AG10803 (cell line): Measurements from ENCODE around the gene TMEM107.

Experiments used
- DNase-seq: peaks from one replicate; pipeline ENCODE4 v3.0.0; 2010; ENCODE audit warnings: low read depth
- H3K4me3 ChIP-seq: 2 replicates; pipeline ENCODE4 v1.5.1; 2011; ENCODE audit warnings: mild to moderate bottlenecking, low read length, control low read depth
- TF ChIP-seq, protein P1 (sequence below): conservative IDR thresholded peaks from 2 replicates; pipeline ENCODE4 v1.5.1; 2011; ENCODE audit warnings: mild to moderate bottlenecking, low read length, control low read depth, inconsistent platforms

TMEM107 gene

DNA sequence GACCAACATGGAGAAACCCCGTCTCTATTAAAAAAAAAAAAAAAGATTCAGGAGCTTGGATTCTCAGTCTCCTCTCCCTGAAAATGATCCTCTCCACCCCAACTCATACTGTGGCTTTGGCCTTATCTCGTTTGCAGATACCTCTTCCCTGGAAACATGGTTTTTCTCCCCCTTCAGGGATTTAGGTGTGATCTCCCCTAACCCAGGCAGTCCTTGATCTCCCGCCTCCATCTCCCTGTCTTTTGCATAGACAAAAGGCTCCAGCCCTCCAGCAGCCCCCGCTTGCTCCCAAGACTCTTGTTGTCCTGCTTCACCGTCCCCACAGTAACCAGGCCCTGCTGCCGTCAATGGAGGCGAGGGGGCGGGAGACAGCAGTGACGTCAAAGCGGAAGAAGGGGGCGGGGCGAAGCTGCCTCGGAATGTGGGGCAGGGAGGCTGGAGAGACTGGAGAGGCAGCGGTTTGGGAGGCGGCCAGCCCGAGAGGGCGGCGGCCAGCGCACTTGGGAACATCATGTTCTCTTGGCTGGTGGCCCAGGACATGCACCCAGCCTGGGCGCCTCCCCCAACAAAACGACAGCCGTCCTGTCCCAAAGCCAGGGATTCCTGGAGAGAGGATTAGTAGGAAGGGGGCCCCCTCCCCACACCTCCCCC lies 22.1 kb downstream of the TMEM107 start:
- H3K4me3 ChIP-seq: peak overlapping the region; percentile 51
- peak; percentile 99 for DNase-seq
- TF ChIP-seq, protein P1, sequence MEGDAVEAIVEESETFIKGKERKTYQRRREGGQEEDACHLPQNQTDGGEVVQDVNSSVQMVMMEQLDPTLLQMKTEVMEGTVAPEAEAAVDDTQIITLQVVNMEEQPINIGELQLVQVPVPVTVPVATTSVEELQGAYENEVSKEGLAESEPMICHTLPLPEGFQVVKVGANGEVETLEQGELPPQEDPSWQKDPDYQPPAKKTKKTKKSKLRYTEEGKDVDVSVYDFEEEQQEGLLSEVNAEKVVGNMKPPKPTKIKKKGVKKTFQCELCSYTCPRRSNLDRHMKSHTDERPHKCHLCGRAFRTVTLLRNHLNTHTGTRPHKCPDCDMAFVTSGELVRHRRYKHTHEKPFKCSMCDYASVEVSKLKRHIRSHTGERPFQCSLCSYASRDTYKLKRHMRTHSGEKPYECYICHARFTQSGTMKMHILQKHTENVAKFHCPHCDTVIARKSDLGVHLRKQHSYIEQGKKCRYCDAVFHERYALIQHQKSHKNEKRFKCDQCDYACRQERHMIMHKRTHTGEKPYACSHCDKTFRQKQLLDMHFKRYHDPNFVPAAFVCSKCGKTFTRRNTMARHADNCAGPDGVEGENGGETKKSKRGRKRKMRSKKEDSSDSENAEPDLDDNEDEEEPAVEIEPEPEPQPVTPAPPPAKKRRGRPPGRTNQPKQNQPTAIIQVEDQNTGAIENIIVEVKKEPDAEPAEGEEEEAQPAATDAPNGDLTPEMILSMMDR: no peak

DNA sequence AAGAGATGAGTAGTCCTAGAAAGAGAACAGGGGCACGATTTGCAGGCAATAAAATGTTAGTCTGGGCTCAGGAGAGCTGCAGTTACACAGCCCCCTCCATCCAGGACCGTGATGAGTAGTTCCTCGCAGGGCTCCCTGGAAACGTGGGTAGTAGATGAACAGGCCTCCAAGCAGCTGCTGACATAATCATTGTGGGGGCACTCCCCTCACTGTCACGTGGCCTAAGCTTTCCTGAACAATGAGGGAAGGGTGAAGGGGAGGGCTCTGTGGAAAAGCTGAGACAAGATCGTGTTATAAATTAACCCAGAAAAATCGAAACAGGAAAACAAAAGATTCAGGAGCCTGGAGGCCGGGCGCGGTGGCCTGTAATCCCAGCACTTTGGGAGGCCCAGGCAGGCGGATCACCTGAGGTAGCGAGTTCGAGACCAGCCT lies 22.6 kb downstream of the TMEM107 start:
- no peak overlapping the region; the same call in 1 of the 2 replicates for H3K4me3 ChIP-seq
- TF ChIP-seq, protein P1: no peak
- peak; percentile 97 for DNase-seq

- H3K4me3 ChIP-seq: no peak overlapping the region
These were observed 23.1 kb downstream of the TMEM107 start for GRCh38 chr17:8153031-8153451.

GRCh38 chr17:8152112-8152775 lies 23.9 kb downstream of the TMEM107 start, which contains the start of gene PER1:
PER1 (minus strand) TSS chr17:8152404; CDS start chr17:8150706, 1,698 bp downstream.
- TF ChIP-seq, protein P1: no peak
- peak within 1 kb of the TSS; percentile 98 for H3K4me3 ChIP-seq
- DNase-seq: peak; percentile 95

More at GRCh38 chr17:8153031-8153451, 23.1 kb downstream of the TMEM107 start:
- TF ChIP-seq, protein P1: no peak
- DNase-seq: no peak

DNA sequence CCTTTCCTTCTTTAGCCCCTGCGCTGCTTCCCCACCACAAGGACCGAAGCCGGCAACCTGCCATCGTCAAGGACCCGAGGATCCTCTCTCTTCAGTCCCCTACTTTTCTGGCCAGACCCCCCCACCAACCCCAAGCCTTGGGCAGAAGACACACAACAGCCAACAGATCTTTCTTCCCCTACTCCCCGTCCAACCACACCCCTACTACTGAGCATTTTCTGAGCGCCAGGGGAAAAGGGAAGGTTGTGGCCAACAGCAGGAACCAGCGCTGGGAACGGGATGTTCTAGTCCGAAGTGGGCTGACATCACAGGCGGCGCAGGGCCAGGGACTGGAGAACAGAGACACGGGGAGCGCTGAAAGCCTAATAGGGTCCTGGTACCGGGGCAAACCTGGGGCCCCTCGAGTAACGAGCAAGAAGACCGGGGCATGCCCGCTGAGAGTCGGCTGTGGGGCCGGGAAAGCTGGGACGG lies 24.5 kb downstream of the TMEM107 start:
- peak; percentile 79 for DNase-seq
- TF ChIP-seq, protein P1: no peak
- peak overlapping the region; percentile 98 for H3K4me3 ChIP-seq

DNA sequence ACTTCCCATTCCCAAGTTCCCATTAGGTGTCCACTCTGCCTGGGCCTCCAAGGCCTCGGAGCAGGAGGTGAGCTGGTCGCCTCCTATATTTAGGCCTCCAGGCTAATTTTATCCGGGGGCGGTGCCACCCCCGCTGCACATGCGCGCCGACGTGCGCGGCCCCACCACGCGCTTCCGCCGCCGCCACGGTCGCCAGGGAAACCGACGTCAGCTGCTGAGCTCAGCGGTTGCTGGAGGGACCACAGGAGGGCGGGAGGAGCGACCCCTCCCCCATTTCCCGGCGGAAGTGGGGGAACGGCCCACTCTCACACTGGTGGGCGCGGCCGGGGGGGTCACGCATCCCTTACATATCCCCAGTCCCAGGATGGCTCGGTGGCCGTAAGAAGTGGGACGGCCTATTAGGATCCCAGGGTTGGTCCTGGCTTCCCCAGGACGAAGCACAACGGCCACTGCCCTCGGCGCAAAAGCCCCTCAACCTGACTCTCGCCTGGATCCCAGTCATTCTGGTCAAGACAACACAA lies 25.0 kb downstream of the TMEM107 start:
- peak overlapping the region; percentile 98 for H3K4me3 ChIP-seq

More for the DNA sequence above, 25.0 kb downstream of the TMEM107 start:
- TF ChIP-seq, protein P1: no peak
- peak; percentile 90 for DNase-seq
